HG02798 (cell line): Measurements from ENCODE around the gene HSPA5.
A peak's percentile ranks its signal among the peaks of the same experiment; 100 is the strongest.
"Not testable (repeated sequence)": the region's sequence is repeated elsewhere in the genome, so short reads cannot be mapped to it uniquely, and the experiment has no call there.

Experiments used
- ATAC-seq: cut with Tn5 transposase; IDR thresholded peaks from one replicate; pipeline ENCODE4 v1.9.1; 2021; ENCODE audit warnings: mild to moderate bottlenecking; ENCODE audit not compliant: unreplicated experiment, poor library complexity

Gene HSPA5

GRCh38 chr9:125243792-125244260, 2.7 kb upstream of the HSPA5 start:
- no peak for ATAC-seq

- no peak for ATAC-seq
Observed at GRCh38 chr9:125241863-125242739, 958 bp upstream of the HSPA5 start.

- no peak for ATAC-seq
Observed at GRCh38 chr9:125240649-125240999, 519 bp downstream of the HSPA5 start.

GRCh38 chr9:125239631-125240597, 1.2 kb downstream of the HSPA5 start:
- ATAC-seq = no peak

- no peak for ATAC-seq
Observed at GRCh38 chr9:125238915-125239446, 2.2 kb downstream of the HSPA5 start.

- ATAC-seq = no peak
Observed at GRCh38 chr9:125238127-125238914, 2.8 kb downstream of the HSPA5 start.

- not testable (repeated sequence) for ATAC-seq
Observed at GRCh38 chr9:125236520-125237159, 4.5 kb downstream of the HSPA5 start.

GRCh38 chr9:125235804-125236519, 5.2 kb downstream of the HSPA5 start:
- ATAC-seq = no peak

- ATAC-seq = not testable (repeated sequence)
Observed at GRCh38 chr9:125234099-125234498, 7.0 kb downstream of the HSPA5 start.

GRCh38 chr9:125233678-125234077, 7.5 kb downstream of the HSPA5 start:
- no peak for ATAC-seq

GRCh38 chr9:125227761-125228160, 13.4 kb downstream of the HSPA5 start:
- no peak for ATAC-seq

- ATAC-seq = not testable (repeated sequence)
Observed at GRCh38 chr9:125224858-125225257, 16.3 kb downstream of the HSPA5 start.

- no peak for ATAC-seq
Observed at GRCh38 chr9:125218621-125219020, 22.5 kb downstream of the HSPA5 start.

- ATAC-seq = no peak
Observed at GRCh38 chr9:125214186-125214585, 27.0 kb downstream of the HSPA5 start.

GRCh38 chr9:125204477-125204876, 36.7 kb downstream of the HSPA5 start:
- no peak for ATAC-seq

- no peak for ATAC-seq
Observed at GRCh38 chr9:125202846-125203618, 38.1 kb downstream of the HSPA5 start.

GRCh38 chr9:125200216-125201047, 40.7 kb downstream of the HSPA5 start, which contains the start of gene RABEPK:
RABEPK (plus strand) TSS chr9:125200542; CDS start chr9:125203014, 2,472 bp downstream.
- peak; percentile 99 for ATAC-seq
